HepG2 (cell line): ENCODE measurements around the gene HECTD4. TPM values are rescaled to one million over a fixed set of nuclear protein-coding genes. Genes with fewer than 3 reads are reported as not detected.

Source experiments
- ATAD3A ChIP-seq: sonication (generic); formaldehyde crosslinking; IDR thresholded peaks from 2 replicates; pipeline ENCODE4 v1.4.0; 2020; ENCODE audit warnings: missing genetic modification reagents
- HMG20B ChIP-seq: conservative IDR thresholded peaks from 2 replicates; pipeline ENCODE4 v1.6.1; 2016; ENCODE audit warnings: missing genetic modification reagents, missing compliant biosample characterization
- ZNF530 ChIP-seq: sonication (generic); formaldehyde crosslinking; IDR thresholded peaks from 2 replicates; pipeline ENCODE4 v1.5.0; 2020; ENCODE audit warnings: low read depth, mild to moderate bottlenecking, missing genetic modification reagents
- ZNF766 ChIP-seq: sonication (generic); formaldehyde crosslinking; IDR thresholded peaks from 2 replicates; pipeline ENCODE4 v1.5.0; 2020; ENCODE audit warnings: missing genetic modification reagents, borderline replicate concordance
- ZSCAN9 ChIP-seq: IDR thresholded peaks from 2 replicates; pipeline ENCODE4 v1.6.1; 2016; ENCODE audit warnings: borderline replicate concordance
- polyA plus RNA-seq, 8 experiments: library from polyadenylated mRNA; depleted of rRNA in 3 of 8; stranded (reverse) in 7 of 8; unstranded in 1 of 8; fragments of >200 nt; fragmentation: Illumina TruSeq in 4 of 8; extraction: Trizol in 4 of 8; gene quantifications; 2 replicates each; pipeline versions ENCODE4 v1.2.1 to v1.2.3, GENCODE V29; 2011 to 2016; ENCODE audit warnings: low read depth in 4 of 8, missing spikeins in 1 of 8, mixed read lengths in 1 of 8; ENCODE audit not compliant: insufficient read depth in 1 of 8
- total RNA-seq, 5 experiments: library from RNA; depleted of rRNA; stranded (reverse); fragments of >200 nt; fragmentation: Illumina TruSeq; extraction: Trizol; gene quantifications; 2 replicates each; pipeline ENCODE4 v1.2.3, GENCODE V29; 2016; ENCODE audit warnings: low read depth in 1 of 5
- TF ChIP-seq, protein P1 (sequence below): IDR thresholded peaks from 2 replicates; pipeline ENCODE4 v1.6.1; 2016; ENCODE audit warnings: low read depth
- TF ChIP-seq, protein P2 (sequence below): sonication (generic); formaldehyde crosslinking; IDR thresholded peaks from 2 replicates; pipeline ENCODE4 v1.4.0; 2020; ENCODE audit warnings: missing genetic modification reagents
- TF ChIP-seq, protein P3 (sequence below): sonication (generic); formaldehyde crosslinking; IDR thresholded peaks from 2 replicates; pipeline ENCODE4 v1.4.0; 2020; ENCODE audit warnings: missing genetic modification reagents
- TF ChIP-seq, protein P4 (sequence below): sonication (generic); formaldehyde crosslinking; IDR thresholded peaks from 2 replicates; pipeline ENCODE4 v1.8.0; 2022; ENCODE audit warnings: mild to moderate bottlenecking, missing genetic modification reagents, moderate library complexity
- TF ChIP-seq, protein P5 (sequence below): sonication (generic); formaldehyde crosslinking; IDR thresholded peaks from 2 replicates; pipeline ENCODE4 v1.4.0; 2020; ENCODE audit warnings: low read depth, missing genetic modification reagents
- TF ChIP-seq, protein P6 (sequence below): conservative IDR thresholded peaks from 2 replicates; pipeline ENCODE4 v1.6.1; 2018; ENCODE audit warnings: missing genetic modification reagents
- TF ChIP-seq, protein P7 (sequence below): sonication (generic); formaldehyde crosslinking; IDR thresholded peaks from 2 replicates; pipeline ENCODE4 v1.4.0; 2020; ENCODE audit warnings: mild to moderate bottlenecking, missing genetic modification reagents

The HECTD4 gene
- total and polyA plus RNA-seq, 2 of the 13 experiments (the other 11 are each of a cell fraction or from before 2014, with no cell fraction given) = 9.0 to 11.4 TPM

DNA sequence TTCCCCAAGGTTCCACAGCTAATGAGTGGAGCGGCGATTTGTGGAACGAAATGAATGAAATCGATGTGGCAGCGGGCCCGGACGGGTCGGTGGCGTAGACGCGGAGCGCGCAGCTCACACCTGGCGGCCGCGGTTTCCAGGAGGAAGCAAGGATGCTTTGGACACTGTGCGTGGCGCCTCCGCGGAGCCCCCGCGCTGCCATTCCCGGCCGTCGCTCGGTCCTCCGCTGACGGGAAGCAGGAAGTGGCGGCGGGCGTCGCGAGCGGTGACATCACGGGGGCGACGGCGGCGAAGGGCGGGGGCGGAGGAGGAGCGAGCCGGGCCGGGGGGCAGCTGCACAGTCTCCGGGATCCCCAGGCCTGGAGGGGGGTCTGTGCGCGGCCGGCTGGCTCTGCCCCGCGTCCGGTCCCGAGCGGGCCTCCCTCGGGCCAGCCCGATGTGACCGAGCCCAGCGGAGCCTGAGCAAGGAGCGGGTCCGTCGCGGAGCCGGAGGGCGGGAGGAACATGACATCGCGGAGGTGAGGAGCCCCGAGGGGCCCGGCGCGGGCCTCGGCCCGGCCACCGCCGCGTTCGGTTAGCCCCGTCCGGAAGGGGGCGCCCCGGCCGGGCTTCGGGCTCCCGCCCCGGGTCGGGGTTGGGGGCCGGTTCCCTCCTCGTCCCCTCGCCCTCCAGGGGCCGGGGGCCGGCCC is 36.5 kb upstream of the HECTD4 start, which contains the start of gene PTPN11 (continued):
- TF ChIP-seq, protein P1, sequence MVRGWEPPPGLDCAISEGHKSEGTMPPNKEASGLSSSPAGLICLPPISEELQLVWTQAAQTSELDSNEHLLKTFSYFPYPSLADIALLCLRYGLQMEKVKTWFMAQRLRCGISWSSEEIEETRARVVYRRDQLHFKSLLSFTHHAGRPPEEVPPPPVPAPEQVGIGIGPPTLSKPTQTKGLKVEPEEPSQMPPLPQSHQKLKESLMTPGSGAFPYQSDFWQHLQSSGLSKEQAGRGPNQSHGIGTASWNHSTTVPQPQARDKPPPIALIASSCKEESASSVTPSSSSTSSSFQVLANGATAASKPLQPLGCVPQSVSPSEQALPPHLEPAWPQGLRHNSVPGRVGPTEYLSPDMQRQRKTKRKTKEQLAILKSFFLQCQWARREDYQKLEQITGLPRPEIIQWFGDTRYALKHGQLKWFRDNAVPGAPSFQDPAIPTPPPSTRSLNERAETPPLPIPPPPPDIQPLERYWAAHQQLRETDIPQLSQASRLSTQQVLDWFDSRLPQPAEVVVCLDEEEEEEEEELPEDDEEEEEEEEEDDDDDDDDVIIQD (CRISPR knock-in tag) = no peak
- TF ChIP-seq, protein P2, sequence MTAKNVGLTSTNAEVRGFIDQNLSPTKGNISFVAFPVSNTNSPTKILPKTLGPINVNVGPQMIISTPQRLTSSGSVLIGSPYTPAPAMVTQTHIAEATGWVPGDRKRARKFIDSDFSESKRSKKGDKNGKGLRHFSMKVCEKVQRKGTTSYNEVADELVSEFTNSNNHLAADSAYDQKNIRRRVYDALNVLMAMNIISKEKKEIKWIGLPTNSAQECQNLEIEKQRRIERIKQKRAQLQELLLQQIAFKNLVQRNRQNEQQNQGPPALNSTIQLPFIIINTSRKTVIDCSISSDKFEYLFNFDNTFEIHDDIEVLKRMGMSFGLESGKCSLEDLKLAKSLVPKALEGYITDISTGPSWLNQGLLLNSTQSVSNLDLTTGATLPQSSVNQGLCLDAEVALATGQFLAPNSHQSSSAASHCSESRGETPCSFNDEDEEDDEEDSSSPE (CRISPR knock-in tag) = no peak; the same call in 1 of the 2 replicates
- TF ChIP-seq, protein P3, sequence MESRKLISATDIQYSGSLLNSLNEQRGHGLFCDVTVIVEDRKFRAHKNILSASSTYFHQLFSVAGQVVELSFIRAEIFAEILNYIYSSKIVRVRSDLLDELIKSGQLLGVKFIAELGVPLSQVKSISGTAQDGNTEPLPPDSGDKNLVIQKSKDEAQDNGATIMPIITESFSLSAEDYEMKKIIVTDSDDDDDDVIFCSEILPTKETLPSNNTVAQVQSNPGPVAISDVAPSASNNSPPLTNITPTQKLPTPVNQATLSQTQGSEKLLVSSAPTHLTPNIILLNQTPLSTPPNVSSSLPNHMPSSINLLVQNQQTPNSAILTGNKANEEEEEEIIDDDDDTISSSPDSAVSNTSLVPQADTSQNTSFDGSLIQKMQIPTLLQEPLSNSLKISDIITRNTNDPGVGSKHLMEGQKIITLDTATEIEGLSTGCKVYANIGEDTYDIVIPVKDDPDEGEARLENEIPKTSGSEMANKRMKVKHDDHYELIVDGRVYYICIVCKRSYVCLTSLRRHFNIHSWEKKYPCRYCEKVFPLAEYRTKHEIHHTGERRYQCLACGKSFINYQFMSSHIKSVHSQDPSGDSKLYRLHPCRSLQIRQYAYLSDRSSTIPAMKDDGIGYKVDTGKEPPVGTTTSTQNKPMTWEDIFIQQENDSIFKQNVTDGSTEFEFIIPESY (CRISPR knock-in tag) = peak; percentile 19; the same call in 1 of the 2 replicates
- TF ChIP-seq ZNF530 (CRISPR knock-in tag) (no peak), HMG20B (no peak), ZSCAN9 (0 out of 2 replicates have a peak, but pooled peaks have one; percentile 38), ATAD3A (no peak), ZNF766 (CRISPR knock-in tag) (peak; percentile 43; the same call in 1 of the 2 replicates)
- TF ChIP-seq, protein P4, sequence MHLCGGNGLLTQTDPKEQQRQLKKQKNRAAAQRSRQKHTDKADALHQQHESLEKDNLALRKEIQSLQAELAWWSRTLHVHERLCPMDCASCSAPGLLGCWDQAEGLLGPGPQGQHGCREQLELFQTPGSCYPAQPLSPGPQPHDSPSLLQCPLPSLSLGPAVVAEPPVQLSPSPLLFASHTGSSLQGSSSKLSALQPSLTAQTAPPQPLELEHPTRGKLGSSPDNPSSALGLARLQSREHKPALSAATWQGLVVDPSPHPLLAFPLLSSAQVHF (CRISPR knock-in tag) = no peak
- TF ChIP-seq, protein P5, sequence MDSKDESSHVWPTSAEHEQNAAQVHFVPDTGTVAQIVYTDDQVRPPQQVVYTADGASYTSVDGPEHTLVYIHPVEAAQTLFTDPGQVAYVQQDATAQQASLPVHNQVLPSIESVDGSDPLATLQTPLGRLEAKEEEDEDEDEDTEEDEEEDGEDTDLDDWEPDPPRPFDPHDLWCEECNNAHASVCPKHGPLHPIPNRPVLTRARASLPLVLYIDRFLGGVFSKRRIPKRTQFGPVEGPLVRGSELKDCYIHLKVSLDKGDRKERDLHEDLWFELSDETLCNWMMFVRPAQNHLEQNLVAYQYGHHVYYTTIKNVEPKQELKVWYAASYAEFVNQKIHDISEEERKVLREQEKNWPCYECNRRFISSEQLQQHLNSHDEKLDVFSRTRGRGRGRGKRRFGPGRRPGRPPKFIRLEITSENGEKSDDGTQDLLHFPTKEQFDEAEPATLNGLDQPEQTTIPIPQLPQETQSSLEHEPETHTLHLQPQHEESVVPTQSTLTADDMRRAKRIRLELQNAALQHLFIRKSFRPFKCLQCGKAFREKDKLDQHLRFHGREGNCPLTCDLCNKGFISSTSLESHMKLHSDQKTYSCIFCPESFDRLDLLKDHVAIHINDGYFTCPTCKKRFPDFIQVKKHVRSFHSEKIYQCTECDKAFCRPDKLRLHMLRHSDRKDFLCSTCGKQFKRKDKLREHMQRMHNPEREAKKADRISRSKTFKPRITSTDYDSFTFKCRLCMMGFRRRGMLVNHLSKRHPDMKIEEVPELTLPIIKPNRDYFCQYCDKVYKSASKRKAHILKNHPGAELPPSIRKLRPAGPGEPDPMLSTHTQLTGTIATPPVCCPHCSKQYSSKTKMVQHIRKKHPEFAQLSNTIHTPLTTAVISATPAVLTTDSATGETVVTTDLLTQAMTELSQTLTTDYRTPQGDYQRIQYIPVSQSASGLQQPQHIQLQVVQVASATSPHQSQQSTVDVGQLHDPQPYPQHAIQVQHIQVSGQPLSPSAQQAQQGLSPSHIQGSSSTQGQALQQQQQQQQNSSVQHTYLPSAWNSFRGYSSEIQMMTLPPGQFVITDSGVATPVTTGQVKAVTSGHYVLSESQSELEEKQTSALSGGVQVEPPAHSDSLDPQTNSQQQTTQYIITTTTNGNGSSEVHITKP (CRISPR knock-in tag) = 0 out of 2 replicates have a peak, but pooled peaks have one; percentile 24
- TF ChIP-seq, protein P6, sequence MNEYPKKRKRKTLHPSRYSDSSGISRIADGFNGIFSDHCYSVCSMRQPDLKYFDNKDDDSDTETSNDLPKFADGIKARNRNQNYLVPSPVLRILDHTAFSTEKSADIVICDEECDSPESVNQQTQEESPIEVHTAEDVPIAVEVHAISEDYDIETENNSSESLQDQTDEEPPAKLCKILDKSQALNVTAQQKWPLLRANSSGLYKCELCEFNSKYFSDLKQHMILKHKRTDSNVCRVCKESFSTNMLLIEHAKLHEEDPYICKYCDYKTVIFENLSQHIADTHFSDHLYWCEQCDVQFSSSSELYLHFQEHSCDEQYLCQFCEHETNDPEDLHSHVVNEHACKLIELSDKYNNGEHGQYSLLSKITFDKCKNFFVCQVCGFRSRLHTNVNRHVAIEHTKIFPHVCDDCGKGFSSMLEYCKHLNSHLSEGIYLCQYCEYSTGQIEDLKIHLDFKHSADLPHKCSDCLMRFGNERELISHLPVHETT (CRISPR knock-in tag) = peak; percentile 88
- TF ChIP-seq, protein P7, sequence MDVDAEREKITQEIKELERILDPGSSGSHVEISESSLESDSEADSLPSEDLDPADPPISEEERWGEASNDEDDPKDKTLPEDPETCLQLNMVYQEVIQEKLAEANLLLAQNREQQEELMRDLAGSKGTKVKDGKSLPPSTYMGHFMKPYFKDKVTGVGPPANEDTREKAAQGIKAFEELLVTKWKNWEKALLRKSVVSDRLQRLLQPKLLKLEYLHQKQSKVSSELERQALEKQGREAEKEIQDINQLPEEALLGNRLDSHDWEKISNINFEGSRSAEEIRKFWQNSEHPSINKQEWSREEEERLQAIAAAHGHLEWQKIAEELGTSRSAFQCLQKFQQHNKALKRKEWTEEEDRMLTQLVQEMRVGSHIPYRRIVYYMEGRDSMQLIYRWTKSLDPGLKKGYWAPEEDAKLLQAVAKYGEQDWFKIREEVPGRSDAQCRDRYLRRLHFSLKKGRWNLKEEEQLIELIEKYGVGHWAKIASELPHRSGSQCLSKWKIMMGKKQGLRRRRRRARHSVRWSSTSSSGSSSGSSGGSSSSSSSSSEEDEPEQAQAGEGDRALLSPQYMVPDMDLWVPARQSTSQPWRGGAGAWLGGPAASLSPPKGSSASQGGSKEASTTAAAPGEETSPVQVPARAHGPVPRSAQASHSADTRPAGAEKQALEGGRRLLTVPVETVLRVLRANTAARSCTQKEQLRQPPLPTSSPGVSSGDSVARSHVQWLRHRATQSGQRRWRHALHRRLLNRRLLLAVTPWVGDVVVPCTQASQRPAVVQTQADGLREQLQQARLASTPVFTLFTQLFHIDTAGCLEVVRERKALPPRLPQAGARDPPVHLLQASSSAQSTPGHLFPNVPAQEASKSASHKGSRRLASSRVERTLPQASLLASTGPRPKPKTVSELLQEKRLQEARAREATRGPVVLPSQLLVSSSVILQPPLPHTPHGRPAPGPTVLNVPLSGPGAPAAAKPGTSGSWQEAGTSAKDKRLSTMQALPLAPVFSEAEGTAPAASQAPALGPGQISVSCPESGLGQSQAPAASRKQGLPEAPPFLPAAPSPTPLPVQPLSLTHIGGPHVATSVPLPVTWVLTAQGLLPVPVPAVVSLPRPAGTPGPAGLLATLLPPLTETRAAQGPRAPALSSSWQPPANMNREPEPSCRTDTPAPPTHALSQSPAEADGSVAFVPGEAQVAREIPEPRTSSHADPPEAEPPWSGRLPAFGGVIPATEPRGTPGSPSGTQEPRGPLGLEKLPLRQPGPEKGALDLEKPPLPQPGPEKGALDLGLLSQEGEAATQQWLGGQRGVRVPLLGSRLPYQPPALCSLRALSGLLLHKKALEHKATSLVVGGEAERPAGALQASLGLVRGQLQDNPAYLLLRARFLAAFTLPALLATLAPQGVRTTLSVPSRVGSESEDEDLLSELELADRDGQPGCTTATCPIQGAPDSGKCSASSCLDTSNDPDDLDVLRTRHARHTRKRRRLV (CRISPR knock-in tag) = no peak
